Osteoblast (primary cell): ENCODE measurements around the gene CHST11. TPM values are rescaled to one million over a fixed set of nuclear protein-coding genes. Genes with fewer than 3 reads are reported as not detected.

Experiments
- DNase-seq: peaks from one replicate; pipeline ENCODE4 v3.0.0; 2011; ENCODE audit warnings: low spot score, mixed read lengths; ENCODE audit not compliant: insufficient read length; ENCODE audit errors: missing footprints
- H2AFZ ChIP-seq: 2 replicates; pipeline ENCODE4 v1.6.0; 2011; ENCODE audit warnings: mild to moderate bottlenecking, low read length
- H3K27ac ChIP-seq: 2 replicates; pipeline ENCODE4 v1.5.1; 2011; ENCODE audit warnings: mild to moderate bottlenecking, low read depth, low read length, moderate library complexity
- H3K27me3 ChIP-seq: 2 replicates; pipeline ENCODE4 v1.6.0; 2012; ENCODE audit warnings: mild to moderate bottlenecking, control low read depth, inconsistent platforms, low read length, moderate library complexity; ENCODE audit not compliant: insufficient read depth
- H3K36me3 ChIP-seq: 2 replicates; pipeline ENCODE4 v1.5.1; 2011; ENCODE audit warnings: mild to moderate bottlenecking, low read length, control low read depth, moderate library complexity; ENCODE audit not compliant: insufficient read depth
- H3K4me1 ChIP-seq: 2 replicates; pipeline ENCODE4 v1.5.1; 2011; ENCODE audit warnings: mild to moderate bottlenecking, low read length, control low read depth, moderate library complexity; ENCODE audit not compliant: insufficient read depth
- H3K4me2 ChIP-seq: 2 replicates; pipeline ENCODE4 v1.6.0; 2011; ENCODE audit warnings: mild to moderate bottlenecking, low read length; ENCODE audit not compliant: insufficient read depth
- H3K4me3 ChIP-seq: fragments of 200-600 bp; sonication (generic); 3 replicates; pipeline ENCODE4 v1.5.1; 2012; ENCODE audit warnings: mild to moderate bottlenecking, low read length, inconsistent platforms; ENCODE audit not compliant: insufficient read depth
- H3K79me2 ChIP-seq: 2 replicates; pipeline ENCODE4 v1.6.0; 2012; ENCODE audit warnings: mild to moderate bottlenecking, low read length, control low read depth, inconsistent platforms; ENCODE audit not compliant: insufficient read depth
- H3K9me3 ChIP-seq: 2 replicates; pipeline ENCODE4 v1.5.1; 2011; ENCODE audit warnings: low read depth, low read length, control low read depth
- H4K20me1 ChIP-seq: 2 replicates; pipeline ENCODE4 v1.6.0; 2012; ENCODE audit warnings: mild to moderate bottlenecking, low read length, control low read depth; ENCODE audit not compliant: insufficient read depth
- CTCF ChIP-seq: IDR thresholded peaks from 2 replicates; pipeline ENCODE4 v1.5.1; 2011; ENCODE audit warnings: mild to moderate bottlenecking, low read depth, low read length, moderate library complexity; ENCODE audit errors: extremely low read depth
- total RNA-seq: library from RNA; depleted of rRNA; stranded (reverse); fragments of >200 nt; gene quantifications from 2 replicates; pipeline ENCODE4 v1.2.3, GENCODE V29; 2012

The CHST11 gene
- total RNA-seq, 1 donor, result 24.6 TPM

GRCh38 chr12:104485651-104486362, 29.1 kb downstream of the CHST11 start:
- peaks cover 50% of the 10 kb centered on the region for H3K79me2 ChIP-seq
- H3K27ac ChIP-seq, result no peak overlapping the region
- DNase-seq, result no peak

GRCh38 chr12:104486363-104486750, 29.6 kb downstream of the CHST11 start:
- no peak overlapping the region for H3K27ac ChIP-seq
- TF ChIP-seq CTCF, result no peak
- no peaks in the 10 kb centered on the region for H3K4me1 ChIP-seq
- peak; percentile 71 for DNase-seq
- no peak overlapping the region for H3K4me2 ChIP-seq
- peaks cover 46% of the 10 kb centered on the region for H3K79me2 ChIP-seq
- H2AFZ ChIP-seq, result no peak overlapping the region
- H3K9me3 ChIP-seq, result no peaks in the 10 kb centered on the region
- no peaks in the 10 kb centered on the region for H3K27me3 ChIP-seq
- peaks cover 6% of the 10 kb centered on the region for H4K20me1 ChIP-seq
- H3K36me3 ChIP-seq, result no peaks in the 10 kb centered on the region
- no peak overlapping the region for H3K4me3 ChIP-seq

More at GRCh38 chr12:104485651-104486362, 29.1 kb downstream of the CHST11 start:
- H3K4me1 ChIP-seq, result peaks cover 3% of the 10 kb centered on the region
- peaks cover 6% of the 10 kb centered on the region for H4K20me1 ChIP-seq
- H3K4me2 ChIP-seq, result no peak overlapping the region
- H3K27me3 ChIP-seq, result no peaks in the 10 kb centered on the region
- no peak overlapping the region for H3K4me3 ChIP-seq
- no peak overlapping the region for H2AFZ ChIP-seq
- TF ChIP-seq CTCF, result no peak
- H3K36me3 ChIP-seq, result no peaks in the 10 kb centered on the region
- H3K9me3 ChIP-seq, result no peaks in the 10 kb centered on the region

- Histone ChIP-seq H3K27me3 (no peaks in the 10 kb centered on the region), H3K9me3 (no peaks in the 10 kb centered on the region), H3K4me2 (no peak overlapping the region), H3K4me1 (no peaks in the 10 kb centered on the region), H3K36me3 (no peaks in the 10 kb centered on the region), H3K27ac (no peak overlapping the region), H3K4me3 (no peak overlapping the region), H4K20me1 (peaks cover 6% of the 10 kb centered on the region), H2AFZ (no peak overlapping the region), H3K79me2 (peaks cover 48% of the 10 kb centered on the region)
- DNase-seq, result no peak
- TF ChIP-seq CTCF, result no peak
Observed at GRCh38 chr12:104486943-104487819, 30.4 kb downstream of the CHST11 start.

GRCh38 chr12:104488374-104488773, 31.6 kb downstream of the CHST11 start:
- Histone ChIP-seq H3K36me3 (no peaks in the 10 kb centered on the region), H3K4me2 (no peak overlapping the region), H3K79me2 (peaks cover 45% of the 10 kb centered on the region), H3K4me3 (no peak overlapping the region), H3K27me3 (no peaks in the 10 kb centered on the region), H2AFZ (no peak overlapping the region), H3K9me3 (no peaks in the 10 kb centered on the region), H3K4me1 (peaks cover 5% of the 10 kb centered on the region), H4K20me1 (peaks cover 6% of the 10 kb centered on the region), H3K27ac (no peak overlapping the region)
- DNase-seq, result no peak
- no peak for TF ChIP-seq CTCF
